GM23338 (cell line): ENCODE data around the gene EFHC2. TPM values are rescaled to one million over a fixed set of nuclear protein-coding genes. Genes with fewer than 3 reads are reported as not detected.

ENCODE experiments used
- ATAC-seq: fragments of 200-7000 bp; cut with Tn5 transposase; 3 replicates; pipeline ENCODE4 v1.9.1; 2020
- DNase-seq: peaks from one replicate; pipeline ENCODE4 v3.0.0-alpha.2; 2015; ENCODE audit warnings: low spot score
- H2AFZ ChIP-seq: fragments of 200-600 bp; sonication (generic); 2 replicates; pipeline ENCODE4 v1.8.0; 2016; ENCODE audit warnings: antibody characterized with exemption, mild to moderate bottlenecking, moderate library complexity
- H3F3A ChIP-seq: fragments of 200-600 bp; sonication (generic); replicated peaks from 2 replicates; pipeline ENCODE4 v1.8.0; 2017; ENCODE audit warnings: antibody characterized with exemption, mixed run types, low read depth
- H3K27ac ChIP-seq: fragments of 200-600 bp; sonication (generic); 2 replicates; pipeline ENCODE4 v1.6.1; 2016; ENCODE audit warnings: low read depth
- H3K27me3 ChIP-seq: fragments of 200-600 bp; sonication (generic); 2 replicates; pipeline ENCODE4 v1.8.0; 2016; ENCODE audit warnings: mild to moderate bottlenecking, mixed run types, moderate library complexity; ENCODE audit not compliant: insufficient read depth
- H3K36me3 ChIP-seq: fragments of 200-600 bp; sonication (generic); 2 replicates; pipeline ENCODE4 v1.8.0; 2016; ENCODE audit warnings: mild to moderate bottlenecking; ENCODE audit not compliant: insufficient read depth
- H3K4me1 ChIP-seq: fragments of 200-600 bp; sonication (generic); 2 replicates; pipeline ENCODE4 v1.8.0; 2016; ENCODE audit warnings: mild to moderate bottlenecking, moderate library complexity; ENCODE audit not compliant: insufficient read depth
- H3K4me2 ChIP-seq: fragments of 200-600 bp; sonication (generic); 2 replicates; pipeline ENCODE4 v1.7.1; 2017; ENCODE audit warnings: mixed run types
- H3K4me3 ChIP-seq: fragments of 200-600 bp; sonication (generic); 2 replicates; pipeline ENCODE4 v1.6.1; 2016; ENCODE audit warnings: mixed run types
- H3K79me2 ChIP-seq: fragments of 200-600 bp; sonication (generic); replicated peaks from 2 replicates; pipeline ENCODE4 v1.8.0; 2017; ENCODE audit warnings: mild to moderate bottlenecking; ENCODE audit not compliant: insufficient read depth
- H3K9me2 ChIP-seq: fragments of 200-600 bp; sonication (generic); 2 replicates; pipeline ENCODE4 v1.8.0; 2017; ENCODE audit not compliant: insufficient read depth
- H4K20me1 ChIP-seq: fragments of 200-600 bp; sonication (generic); replicated peaks from 2 replicates; pipeline ENCODE4 v1.8.0; 2017; ENCODE audit warnings: mild to moderate bottlenecking; ENCODE audit not compliant: insufficient read depth
- H3K27ac Mint-ChIP-seq: 2 replicates; pipeline ENCODE4 v1.8.0; 2020; ENCODE audit warnings: inconsistent platforms, mild to moderate bottlenecking, moderate library complexity, mixed read lengths
- H3K27me3 Mint-ChIP-seq: 3 replicates; pipeline ENCODE4 v1.8.0; 2022; ENCODE audit warnings: low read depth, mild to moderate bottlenecking, moderate library complexity, mixed read lengths, inconsistent platforms; ENCODE audit not compliant: insufficient read depth, poor library complexity
- H3K36me3 Mint-ChIP-seq: 3 replicates; pipeline ENCODE4 v1.8.0; 2021; ENCODE audit warnings: low read depth, mild to moderate bottlenecking, inconsistent platforms, moderate library complexity, mixed read lengths
- H3K4me1 Mint-ChIP-seq: 3 replicates; pipeline ENCODE4 v1.8.0; 2020; ENCODE audit warnings: mild to moderate bottlenecking, inconsistent platforms, mixed read lengths
- H3K4me3 Mint-ChIP-seq: 3 replicates; pipeline ENCODE4 v1.8.0; 2021; ENCODE audit warnings: moderate library complexity, mild to moderate bottlenecking, inconsistent platforms, mixed read lengths
- H3K9me3 Mint-ChIP-seq: 3 replicates; pipeline ENCODE4 v1.8.0; 2020; ENCODE audit warnings: moderate library complexity, mild to moderate bottlenecking, inconsistent platforms, mixed read lengths
- CREB1 ChIP-seq: fragments of 250-450 bp; sonication (Bioruptor Pico); IDR thresholded peaks from 2 replicates; pipeline ENCODE4 v1.5.0; 2020; ENCODE audit warnings: low read depth, mild to moderate bottlenecking, moderate library complexity
- EZH2 ChIP-seq: fragments of 200-600 bp; sonication (generic); IDR thresholded peaks from one replicate; pipeline ENCODE4 v1.8.0; 2017; ENCODE audit warnings: antibody characterized with exemption, mild to moderate bottlenecking, low read depth; ENCODE audit not compliant: unreplicated experiment
- EZH2phosphoT487 ChIP-seq: fragments of 200-600 bp; sonication (generic); IDR thresholded peaks from one replicate; pipeline ENCODE4 v1.8.1; 2018; ENCODE audit warnings: antibody characterized with exemption; ENCODE audit not compliant: unreplicated experiment
- NANOG ChIP-seq: IDR thresholded peaks from 2 replicates; pipeline ENCODE4 v1.6.1; 2016; ENCODE audit warnings: antibody characterized with exemption, borderline replicate concordance
- POLR2AphosphoS5 ChIP-seq: IDR thresholded peaks from 2 replicates; pipeline ENCODE4 v1.6.1; 2016; ENCODE audit warnings: antibody characterized with exemption, low read depth
- STAT1 ChIP-seq: IDR thresholded peaks from one replicate; pipeline ENCODE4 v1.6.1; 2016; ENCODE audit warnings: antibody characterized with exemption; ENCODE audit not compliant: unreplicated experiment
- ZNF114 ChIP-seq: fragments of 250-450 bp; sonication (Bioruptor Pico); IDR thresholded peaks from 2 replicates; pipeline ENCODE4 v1.5.0; 2020; ENCODE audit warnings: mild to moderate bottlenecking, moderate library complexity
- polyA plus RNA-seq: library from polyadenylated mRNA; unstranded; fragments of >200 nt; fragmentation: Nextera tagmentation; extraction: Ambion mirVana; gene quantifications from 2 replicates; pipeline ENCODE4 v1.2.1, GENCODE V29; 2016
- total RNA-seq: library from RNA; depleted of rRNA; stranded (reverse); fragments of >200 nt; shearing (Covaris generic); gene quantifications from 2 replicates; pipeline ENCODE4 v1.2.3, GENCODE V29; 2014
- TF ChIP-seq, protein P1 (sequence below): IDR thresholded peaks from 2 replicates; pipeline ENCODE4 v1.6.1; 2016; ENCODE audit warnings: antibody characterized with exemption
- TF ChIP-seq, protein P2 (sequence below), 2 experiments: fragments of 200-600 bp in 1 of 2; sonication (generic) in 1 of 2; conservative IDR thresholded peaks; 2 replicates each; pipeline versions ENCODE4 v1.5.1 to v1.6.1; 2016 to 2017; ENCODE audit warnings: antibody characterized with exemption in 2 of 2, low read depth in 2 of 2, mild to moderate bottlenecking in 2 of 2, moderate library complexity in 1 of 2
- TF ChIP-seq, protein P3 (sequence below): IDR thresholded peaks from one replicate; pipeline ENCODE4 v1.6.1; 2018; ENCODE audit warnings: antibody characterized with exemption; ENCODE audit not compliant: unreplicated experiment
- TF ChIP-seq, protein P4 (sequence below): fragments of 250-450 bp; sonication (Bioruptor Pico); IDR thresholded peaks from 2 replicates; pipeline ENCODE4 v1.5.0; 2020; ENCODE audit warnings: mild to moderate bottlenecking, moderate library complexity

EFHC2 gene
- total and polyA plus RNA-seq, 2 experiments from 2014 or later, result 3.1 to 3.2 TPM

DNA sequence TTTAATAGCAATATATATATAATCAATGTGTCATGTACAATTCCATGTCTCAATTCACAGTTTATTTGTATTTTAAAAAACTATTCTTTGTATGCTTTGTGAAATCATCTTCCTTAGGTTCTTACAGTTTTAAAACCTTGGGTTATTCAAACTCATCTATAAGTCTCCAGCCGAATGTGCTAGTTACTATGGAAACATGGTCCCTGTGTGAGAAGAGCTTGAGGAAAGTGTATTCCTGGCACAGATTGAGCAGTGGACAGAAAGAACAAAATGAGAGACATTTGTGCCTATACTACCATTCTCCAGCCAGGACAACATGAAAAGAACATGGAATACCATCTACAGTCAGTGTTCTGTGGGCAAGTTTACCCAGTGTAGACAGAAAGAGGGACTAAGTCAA, 103.4 kb downstream of the EFHC2 start (continued):
- TF ChIP-seq, protein P1, sequence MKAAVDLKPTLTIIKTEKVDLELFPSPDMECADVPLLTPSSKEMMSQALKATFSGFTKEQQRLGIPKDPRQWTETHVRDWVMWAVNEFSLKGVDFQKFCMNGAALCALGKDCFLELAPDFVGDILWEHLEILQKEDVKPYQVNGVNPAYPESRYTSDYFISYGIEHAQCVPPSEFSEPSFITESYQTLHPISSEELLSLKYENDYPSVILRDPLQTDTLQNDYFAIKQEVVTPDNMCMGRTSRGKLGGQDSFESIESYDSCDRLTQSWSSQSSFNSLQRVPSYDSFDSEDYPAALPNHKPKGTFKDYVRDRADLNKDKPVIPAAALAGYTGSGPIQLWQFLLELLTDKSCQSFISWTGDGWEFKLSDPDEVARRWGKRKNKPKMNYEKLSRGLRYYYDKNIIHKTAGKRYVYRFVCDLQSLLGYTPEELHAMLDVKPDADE, result no peak
- TF ChIP-seq CREB1 (CRISPR knock-in tag) (no peak), POLR2AphosphoS5 (no peak), EZH2 (no peak), NANOG (no peak), STAT1 (no peak), ZNF114 (CRISPR knock-in tag) (no peak), EZH2phosphoT487 (no peak)
- TF ChIP-seq, protein P2, sequence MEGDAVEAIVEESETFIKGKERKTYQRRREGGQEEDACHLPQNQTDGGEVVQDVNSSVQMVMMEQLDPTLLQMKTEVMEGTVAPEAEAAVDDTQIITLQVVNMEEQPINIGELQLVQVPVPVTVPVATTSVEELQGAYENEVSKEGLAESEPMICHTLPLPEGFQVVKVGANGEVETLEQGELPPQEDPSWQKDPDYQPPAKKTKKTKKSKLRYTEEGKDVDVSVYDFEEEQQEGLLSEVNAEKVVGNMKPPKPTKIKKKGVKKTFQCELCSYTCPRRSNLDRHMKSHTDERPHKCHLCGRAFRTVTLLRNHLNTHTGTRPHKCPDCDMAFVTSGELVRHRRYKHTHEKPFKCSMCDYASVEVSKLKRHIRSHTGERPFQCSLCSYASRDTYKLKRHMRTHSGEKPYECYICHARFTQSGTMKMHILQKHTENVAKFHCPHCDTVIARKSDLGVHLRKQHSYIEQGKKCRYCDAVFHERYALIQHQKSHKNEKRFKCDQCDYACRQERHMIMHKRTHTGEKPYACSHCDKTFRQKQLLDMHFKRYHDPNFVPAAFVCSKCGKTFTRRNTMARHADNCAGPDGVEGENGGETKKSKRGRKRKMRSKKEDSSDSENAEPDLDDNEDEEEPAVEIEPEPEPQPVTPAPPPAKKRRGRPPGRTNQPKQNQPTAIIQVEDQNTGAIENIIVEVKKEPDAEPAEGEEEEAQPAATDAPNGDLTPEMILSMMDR (conservative IDR thresholded peaks at IDR 0.05; ENCODE audit: low read depth in 2 of 2), result no peak

DNA sequence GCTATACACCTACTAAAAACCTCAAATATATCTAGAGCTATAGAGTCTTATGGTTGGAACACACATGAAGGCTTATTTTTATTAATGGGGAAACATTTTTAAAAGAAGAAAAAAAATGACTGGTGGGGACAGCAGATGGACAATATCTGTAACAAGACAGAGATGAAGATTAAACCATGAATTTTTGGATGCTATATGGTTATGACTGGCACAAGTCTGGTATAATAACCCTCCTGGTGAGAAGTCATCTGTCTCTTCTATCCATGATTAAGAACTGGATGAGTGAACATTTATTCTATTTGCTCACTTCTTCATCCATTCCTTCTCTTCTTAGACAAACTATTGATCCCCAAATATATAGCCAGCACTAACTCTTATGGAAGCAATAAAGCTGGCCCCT, 104.4 kb downstream of the EFHC2 start:
- Histone ChIP-seq H3K9me2 (no peaks in the 10 kb centered on the region), H3K27ac (no peak overlapping the region), H3K4me2 (no peak overlapping the region), H3K4me3 (no peak overlapping the region), H3K79me2 (no peaks in the 10 kb centered on the region), H3K27me3 (no peaks in the 10 kb centered on the region), H3K4me1 (peaks cover 11% of the 10 kb centered on the region; the same call in 1 of the 2 replicates), H3F3A (no peaks in the 10 kb centered on the region), H4K20me1 (no peaks in the 10 kb centered on the region), H3K36me3 (no peaks in the 10 kb centered on the region), H2AFZ (no peak overlapping the region)
- Mint-ChIP-seq H3K27ac (no peak overlapping the region), H3K27me3 (no peaks in the 10 kb centered on the region), H3K36me3 (no peaks in the 10 kb centered on the region), H3K9me3 (no peaks in the 10 kb centered on the region), H3K4me3 (no peak overlapping the region), H3K4me1 (peaks cover 24% of the 10 kb centered on the region)
- ATAC-seq (no peak), DNase-seq (no peak)
- TF ChIP-seq, protein P3, sequence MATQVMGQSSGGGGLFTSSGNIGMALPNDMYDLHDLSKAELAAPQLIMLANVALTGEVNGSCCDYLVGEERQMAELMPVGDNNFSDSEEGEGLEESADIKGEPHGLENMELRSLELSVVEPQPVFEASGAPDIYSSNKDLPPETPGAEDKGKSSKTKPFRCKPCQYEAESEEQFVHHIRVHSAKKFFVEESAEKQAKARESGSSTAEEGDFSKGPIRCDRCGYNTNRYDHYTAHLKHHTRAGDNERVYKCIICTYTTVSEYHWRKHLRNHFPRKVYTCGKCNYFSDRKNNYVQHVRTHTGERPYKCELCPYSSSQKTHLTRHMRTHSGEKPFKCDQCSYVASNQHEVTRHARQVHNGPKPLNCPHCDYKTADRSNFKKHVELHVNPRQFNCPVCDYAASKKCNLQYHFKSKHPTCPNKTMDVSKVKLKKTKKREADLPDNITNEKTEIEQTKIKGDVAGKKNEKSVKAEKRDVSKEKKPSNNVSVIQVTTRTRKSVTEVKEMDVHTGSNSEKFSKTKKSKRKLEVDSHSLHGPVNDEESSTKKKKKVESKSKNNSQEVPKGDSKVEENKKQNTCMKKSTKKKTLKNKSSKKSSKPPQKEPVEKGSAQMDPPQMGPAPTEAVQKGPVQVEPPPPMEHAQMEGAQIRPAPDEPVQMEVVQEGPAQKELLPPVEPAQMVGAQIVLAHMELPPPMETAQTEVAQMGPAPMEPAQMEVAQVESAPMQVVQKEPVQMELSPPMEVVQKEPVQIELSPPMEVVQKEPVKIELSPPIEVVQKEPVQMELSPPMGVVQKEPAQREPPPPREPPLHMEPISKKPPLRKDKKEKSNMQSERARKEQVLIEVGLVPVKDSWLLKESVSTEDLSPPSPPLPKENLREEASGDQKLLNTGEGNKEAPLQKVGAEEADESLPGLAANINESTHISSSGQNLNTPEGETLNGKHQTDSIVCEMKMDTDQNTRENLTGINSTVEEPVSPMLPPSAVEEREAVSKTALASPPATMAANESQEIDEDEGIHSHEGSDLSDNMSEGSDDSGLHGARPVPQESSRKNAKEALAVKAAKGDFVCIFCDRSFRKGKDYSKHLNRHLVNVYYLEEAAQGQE, result no peak
- TF ChIP-seq, protein P1, result no peak
- TF ChIP-seq POLR2AphosphoS5, result no peak
- TF ChIP-seq CREB1 (CRISPR knock-in tag), result no peak
- TF ChIP-seq ZNF114 (CRISPR knock-in tag), result no peak
- no peak for TF ChIP-seq EZH2
- TF ChIP-seq EZH2phosphoT487, result no peak
- no peak for TF ChIP-seq NANOG
- TF ChIP-seq, protein P4, sequence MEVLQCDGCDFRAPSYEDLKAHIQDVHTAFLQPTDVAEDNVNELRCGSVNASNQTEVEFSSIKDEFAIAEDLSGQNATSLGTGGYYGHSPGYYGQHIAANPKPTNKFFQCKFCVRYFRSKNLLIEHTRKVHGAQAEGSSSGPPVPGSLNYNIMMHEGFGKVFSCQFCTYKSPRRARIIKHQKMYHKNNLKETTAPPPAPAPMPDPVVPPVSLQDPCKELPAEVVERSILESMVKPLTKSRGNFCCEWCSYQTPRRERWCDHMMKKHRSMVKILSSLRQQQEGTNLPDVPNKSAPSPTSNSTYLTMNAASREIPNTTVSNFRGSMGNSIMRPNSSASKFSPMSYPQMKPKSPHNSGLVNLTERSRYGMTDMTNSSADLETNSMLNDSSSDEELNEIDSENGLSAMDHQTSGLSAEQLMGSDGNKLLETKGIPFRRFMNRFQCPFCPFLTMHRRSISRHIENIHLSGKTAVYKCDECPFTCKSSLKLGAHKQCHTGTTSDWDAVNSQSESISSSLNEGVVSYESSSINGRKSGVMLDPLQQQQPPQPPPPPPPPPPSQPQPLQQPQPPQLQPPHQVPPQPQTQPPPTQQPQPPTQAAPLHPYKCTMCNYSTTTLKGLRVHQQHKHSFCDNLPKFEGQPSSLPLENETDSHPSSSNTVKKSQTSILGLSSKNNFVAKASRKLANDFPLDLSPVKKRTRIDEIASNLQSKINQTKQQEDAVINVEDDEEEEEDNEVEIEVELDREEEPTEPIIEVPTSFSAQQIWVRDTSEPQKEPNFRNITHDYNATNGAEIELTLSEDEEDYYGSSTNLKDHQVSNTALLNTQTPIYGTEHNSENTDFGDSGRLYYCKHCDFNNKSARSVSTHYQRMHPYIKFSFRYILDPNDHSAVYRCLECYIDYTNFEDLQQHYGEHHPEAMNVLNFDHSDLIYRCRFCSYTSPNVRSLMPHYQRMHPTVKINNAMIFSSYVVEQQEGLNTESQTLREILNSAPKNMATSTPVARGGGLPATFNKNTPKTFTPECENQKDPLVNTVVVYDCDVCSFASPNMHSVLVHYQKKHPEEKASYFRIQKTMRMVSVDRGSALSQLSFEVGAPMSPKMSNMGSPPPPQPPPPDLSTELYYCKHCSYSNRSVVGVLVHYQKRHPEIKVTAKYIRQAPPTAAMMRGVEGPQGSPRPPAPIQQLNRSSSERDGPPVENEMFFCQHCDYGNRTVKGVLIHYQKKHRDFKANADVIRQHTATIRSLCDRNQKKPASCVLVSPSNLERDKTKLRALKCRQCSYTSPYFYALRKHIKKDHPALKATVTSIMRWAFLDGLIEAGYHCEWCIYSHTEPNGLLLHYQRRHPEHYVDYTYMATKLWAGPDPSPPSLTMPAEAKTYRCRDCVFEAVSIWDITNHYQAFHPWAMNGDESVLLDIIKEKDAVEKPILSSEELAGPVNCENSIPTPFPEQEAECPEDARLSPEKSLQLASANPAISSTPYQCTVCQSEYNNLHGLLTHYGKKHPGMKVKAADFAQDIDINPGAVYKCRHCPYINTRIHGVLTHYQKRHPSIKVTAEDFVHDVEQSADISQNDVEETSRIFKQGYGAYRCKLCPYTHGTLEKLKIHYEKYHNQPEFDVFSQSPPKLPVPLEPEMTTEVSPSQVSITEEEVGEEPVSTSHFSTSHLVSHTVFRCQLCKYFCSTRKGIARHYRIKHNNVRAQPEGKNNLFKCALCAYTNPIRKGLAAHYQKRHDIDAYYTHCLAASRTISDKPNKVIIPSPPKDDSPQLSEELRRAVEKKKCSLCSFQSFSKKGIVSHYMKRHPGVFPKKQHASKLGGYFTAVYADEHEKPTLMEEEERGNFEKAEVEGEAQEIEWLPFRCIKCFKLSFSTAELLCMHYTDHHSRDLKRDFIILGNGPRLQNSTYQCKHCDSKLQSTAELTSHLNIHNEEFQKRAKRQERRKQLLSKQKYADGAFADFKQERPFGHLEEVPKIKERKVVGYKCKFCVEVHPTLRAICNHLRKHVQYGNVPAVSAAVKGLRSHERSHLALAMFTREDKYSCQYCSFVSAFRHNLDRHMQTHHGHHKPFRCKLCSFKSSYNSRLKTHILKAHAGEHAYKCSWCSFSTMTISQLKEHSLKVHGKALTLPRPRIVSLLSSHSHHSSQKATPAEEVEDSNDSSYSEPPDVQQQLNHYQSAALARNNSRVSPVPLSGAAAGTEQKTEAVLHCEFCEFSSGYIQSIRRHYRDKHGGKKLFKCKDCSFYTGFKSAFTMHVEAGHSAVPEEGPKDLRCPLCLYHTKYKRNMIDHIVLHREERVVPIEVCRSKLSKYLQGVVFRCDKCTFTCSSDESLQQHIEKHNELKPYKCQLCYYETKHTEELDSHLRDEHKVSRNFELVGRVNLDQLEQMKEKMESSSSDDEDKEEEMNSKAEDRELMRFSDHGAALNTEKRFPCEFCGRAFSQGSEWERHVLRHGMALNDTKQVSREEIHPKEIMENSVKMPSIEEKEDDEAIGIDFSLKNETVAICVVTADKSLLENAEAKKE (CRISPR knock-in tag), result no peak
